ENCODE measurements around the gene ZNF681.

ZNF681 gene

GRCh38 chr19:23758187-23759074, at the start of gene ZNF681:
Gene ZNF681 (minus strand): TSS chr19:23758891. CDS start chr19:23758749, 142 bp downstream.
- Mint-ChIP-seq H3K4me3 (peak within 1 kb of the TSS; percentile 89), H3K9me3 (peaks cover 10% of the 10 kb centered on the region), H3K4me1 (peaks cover 14% of the 10 kb centered on the region), H3K27ac (ENCODE audit: low read depth) (peak within 1 kb of the TSS; percentile 98), H3K27me3 (no peaks in the 10 kb centered on the region), H3K36me3 (ENCODE audit: insufficient read depth) (peaks cover 12% of the 10 kb centered on the region)
- peak; percentile 69 to 82 for DNase-seq (ENCODE audit: low spot score in 2 of 2)
- ATAC-seq (replicated peaks; ENCODE audit: extremely low read depth, poor library complexity, severe bottlenecking) = peak; percentile 96

GRCh38 chr19:23804676-23805075, 46.0 kb upstream of the ZNF681 start:
- Mint-ChIP-seq H3K27ac (ENCODE audit: low read depth) (no peak overlapping the region), H3K36me3 (ENCODE audit: insufficient read depth) (peaks cover 1% of the 10 kb centered on the region), H3K9me3 (no peaks in the 10 kb centered on the region), H3K27me3 (no peaks in the 10 kb centered on the region), H3K4me3 (no peak overlapping the region), H3K4me1 (peaks cover 8% of the 10 kb centered on the region)
- ATAC-seq (replicated peaks; ENCODE audit: extremely low read depth, poor library complexity, severe bottlenecking) = no peak
- DNase-seq (ENCODE audit: low spot score in 2 of 2) = no peak

GRCh38 chr19:23802290-23802689, 43.6 kb upstream of the ZNF681 start:
- peaks cover 16% of the 10 kb centered on the region for H3K4me1 Mint-ChIP-seq
- no peaks in the 10 kb centered on the region for H3K9me3 Mint-ChIP-seq
- DNase-seq (ENCODE audit: low spot score in 2 of 2) (no peak), ATAC-seq (replicated peaks; ENCODE audit: extremely low read depth, poor library complexity, severe bottlenecking) (no peak)
- peak overlapping the region; percentile 32 for H3K27ac Mint-ChIP-seq (ENCODE audit: low read depth)
- H3K27me3 Mint-ChIP-seq = no peaks in the 10 kb centered on the region
- peak overlapping the region; percentile 56 for H3K4me3 Mint-ChIP-seq
- peaks cover 1% of the 10 kb centered on the region for H3K36me3 Mint-ChIP-seq (ENCODE audit: insufficient read depth)

- Mint-ChIP-seq H3K27me3 (no peaks in the 10 kb centered on the region), H3K9me3 (no peaks in the 10 kb centered on the region), H3K4me3 (peak overlapping the region; percentile 56), H3K4me1 (peaks cover 16% of the 10 kb centered on the region), H3K27ac (ENCODE audit: low read depth) (no peak overlapping the region), H3K36me3 (ENCODE audit: insufficient read depth) (peaks cover 1% of the 10 kb centered on the region)
- DNase-seq (ENCODE audit: low spot score in 2 of 2) (no peak), ATAC-seq (replicated peaks; ENCODE audit: extremely low read depth, poor library complexity, severe bottlenecking) (no peak)
Measured at GRCh38 chr19:23801803-23802202, 43.1 kb upstream of the ZNF681 start.

GRCh38 chr19:23800868-23801267, 42.2 kb upstream of the ZNF681 start:
- H3K27me3 Mint-ChIP-seq = no peaks in the 10 kb centered on the region
- H3K9me3 Mint-ChIP-seq = no peaks in the 10 kb centered on the region
- no peak for DNase-seq (ENCODE audit: low spot score in 2 of 2)
- peaks cover 16% of the 10 kb centered on the region for H3K4me1 Mint-ChIP-seq
- ATAC-seq (replicated peaks; ENCODE audit: extremely low read depth, poor library complexity, severe bottlenecking) = no peak
- peaks cover 1% of the 10 kb centered on the region for H3K36me3 Mint-ChIP-seq (ENCODE audit: insufficient read depth)
- H3K27ac Mint-ChIP-seq (ENCODE audit: low read depth) = peak overlapping the region; percentile 41
- no peak overlapping the region for H3K4me3 Mint-ChIP-seq

DNA sequence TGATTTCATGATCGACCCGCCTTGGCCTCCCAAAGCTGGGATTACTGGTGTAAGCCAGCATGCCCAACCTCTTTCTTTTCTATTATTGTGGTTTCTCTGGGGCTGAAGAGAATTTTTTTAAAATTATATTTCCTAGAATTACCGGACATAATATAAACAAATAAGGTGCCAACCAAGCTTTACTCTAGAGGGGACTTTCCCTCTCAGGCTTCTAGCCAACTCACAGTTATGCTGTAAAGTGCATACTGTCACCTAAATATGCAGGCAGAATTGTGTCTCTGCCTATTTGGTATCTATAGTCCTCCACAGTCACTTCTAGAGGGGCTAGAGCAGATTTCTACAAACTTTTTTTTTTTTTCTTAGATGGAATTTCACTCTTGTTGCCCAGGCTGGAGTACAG, 41.6 kb upstream of the ZNF681 start:
- Mint-ChIP-seq H3K27ac (ENCODE audit: low read depth) (no peak overlapping the region), H3K27me3 (no peaks in the 10 kb centered on the region), H3K9me3 (no peaks in the 10 kb centered on the region), H3K4me3 (no peak overlapping the region), H3K36me3 (ENCODE audit: insufficient read depth) (peaks cover 1% of the 10 kb centered on the region), H3K4me1 (peaks cover 16% of the 10 kb centered on the region)
- ATAC-seq (replicated peaks; ENCODE audit: extremely low read depth, poor library complexity, severe bottlenecking) (peak; percentile 52), DNase-seq (ENCODE audit: low spot score in 2 of 2) (no peak)

- Mint-ChIP-seq H3K36me3 (ENCODE audit: insufficient read depth) (peaks cover 1% of the 10 kb centered on the region), H3K27ac (ENCODE audit: low read depth) (peak overlapping the region; percentile 72), H3K4me3 (peak overlapping the region; percentile 55), H3K9me3 (no peaks in the 10 kb centered on the region), H3K4me1 (peaks cover 16% of the 10 kb centered on the region), H3K27me3 (no peaks in the 10 kb centered on the region)
- DNase-seq (ENCODE audit: low spot score in 2 of 2) (no peak), ATAC-seq (replicated peaks; ENCODE audit: extremely low read depth, poor library complexity, severe bottlenecking) (peak; percentile 78)
Measured at GRCh38 chr19:23799321-23799720, 40.6 kb upstream of the ZNF681 start.

GRCh38 chr19:23795462-23795861, 36.8 kb upstream of the ZNF681 start:
- Mint-ChIP-seq H3K4me3 (no peak overlapping the region), H3K9me3 (no peaks in the 10 kb centered on the region), H3K4me1 (peaks cover 9% of the 10 kb centered on the region), H3K36me3 (ENCODE audit: insufficient read depth) (no peaks in the 10 kb centered on the region), H3K27me3 (no peaks in the 10 kb centered on the region), H3K27ac (ENCODE audit: low read depth) (no peak overlapping the region)
- ATAC-seq (replicated peaks; ENCODE audit: extremely low read depth, poor library complexity, severe bottlenecking) (no peak), DNase-seq (ENCODE audit: low spot score in 2 of 2) (no peak)

- no peaks in the 10 kb centered on the region for H3K36me3 Mint-ChIP-seq (ENCODE audit: insufficient read depth)
- H3K4me1 Mint-ChIP-seq = no peaks in the 10 kb centered on the region
- no peaks in the 10 kb centered on the region for H3K9me3 Mint-ChIP-seq
- ATAC-seq (replicated peaks; ENCODE audit: extremely low read depth, poor library complexity, severe bottlenecking) = no peak
- H3K27me3 Mint-ChIP-seq = no peaks in the 10 kb centered on the region
- no peak overlapping the region for H3K27ac Mint-ChIP-seq (ENCODE audit: low read depth)
- DNase-seq (ENCODE audit: low spot score in 2 of 2) = no peak
- H3K4me3 Mint-ChIP-seq = no peak overlapping the region
Measured at GRCh38 chr19:23792784-23793183, 34.1 kb upstream of the ZNF681 start.

- Mint-ChIP-seq H3K9me3 (no peaks in the 10 kb centered on the region), H3K27ac (ENCODE audit: low read depth) (no peak overlapping the region), H3K36me3 (ENCODE audit: insufficient read depth) (peaks cover 2% of the 10 kb centered on the region), H3K4me3 (no peak overlapping the region), H3K27me3 (no peaks in the 10 kb centered on the region), H3K4me1 (no peaks in the 10 kb centered on the region)
- no peak for DNase-seq (ENCODE audit: low spot score in 2 of 2)
- no peak for ATAC-seq (replicated peaks; ENCODE audit: extremely low read depth, poor library complexity, severe bottlenecking)
Measured at GRCh38 chr19:23790641-23791488, 32.2 kb upstream of the ZNF681 start.

GRCh38 chr19:23789246-23789645, 30.6 kb upstream of the ZNF681 start:
- Mint-ChIP-seq H3K27me3 (no peaks in the 10 kb centered on the region), H3K27ac (ENCODE audit: low read depth) (no peak overlapping the region), H3K36me3 (ENCODE audit: insufficient read depth) (peaks cover 2% of the 10 kb centered on the region), H3K9me3 (no peaks in the 10 kb centered on the region), H3K4me1 (no peaks in the 10 kb centered on the region), H3K4me3 (no peak overlapping the region)
- ATAC-seq (replicated peaks; ENCODE audit: extremely low read depth, poor library complexity, severe bottlenecking) (no peak), DNase-seq (ENCODE audit: low spot score in 2 of 2) (no peak)

DNA sequence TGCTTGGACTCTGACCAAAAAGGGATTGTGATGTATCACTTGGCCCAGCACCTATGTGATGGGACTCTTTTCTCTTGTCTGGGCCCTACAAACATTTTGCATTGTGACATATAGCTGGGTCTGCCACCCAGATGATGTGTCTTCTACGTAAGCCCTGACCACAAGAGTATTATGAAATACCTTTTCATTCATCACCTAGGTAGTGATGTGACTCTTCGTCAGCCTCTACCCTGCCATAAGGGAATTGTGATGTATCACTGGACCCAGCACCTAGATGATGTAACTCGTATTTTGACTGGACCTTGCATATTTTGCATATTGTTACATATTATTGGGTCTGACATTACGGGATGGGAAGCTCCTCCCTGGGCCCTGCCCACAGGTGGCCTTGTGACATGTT, 29.7 kb upstream of the ZNF681 start:
- no peak for DNase-seq (ENCODE audit: low spot score in 2 of 2)

More for the DNA sequence above, 29.7 kb upstream of the ZNF681 start:
- Mint-ChIP-seq H3K4me1 (no peaks in the 10 kb centered on the region), H3K36me3 (ENCODE audit: insufficient read depth) (peaks cover 2% of the 10 kb centered on the region), H3K9me3 (no peaks in the 10 kb centered on the region), H3K4me3 (no peak overlapping the region), H3K27me3 (no peaks in the 10 kb centered on the region), H3K27ac (ENCODE audit: low read depth) (no peak overlapping the region)
- ATAC-seq (replicated peaks; ENCODE audit: extremely low read depth, poor library complexity, severe bottlenecking) = no peak

Measured in central memory CD8-positive, alpha-beta T cell (primary cell).